GM21367 (cell line): ENCODE data around the gene PCNX2.
"Not testable (repeated sequence)": the region's sequence is repeated elsewhere in the genome, so short reads cannot be mapped to it uniquely, and the experiment has no call there.

Experiments
- ATAC-seq: cut with Tn5 transposase; IDR thresholded peaks from one replicate; pipeline ENCODE4 v1.9.1; 2021; ENCODE audit not compliant: unreplicated experiment

PCNX2 gene

GRCh38 chr1:233019083-233019482, 276.4 kb downstream of the PCNX2 start:
- no peak for ATAC-seq

DNA sequence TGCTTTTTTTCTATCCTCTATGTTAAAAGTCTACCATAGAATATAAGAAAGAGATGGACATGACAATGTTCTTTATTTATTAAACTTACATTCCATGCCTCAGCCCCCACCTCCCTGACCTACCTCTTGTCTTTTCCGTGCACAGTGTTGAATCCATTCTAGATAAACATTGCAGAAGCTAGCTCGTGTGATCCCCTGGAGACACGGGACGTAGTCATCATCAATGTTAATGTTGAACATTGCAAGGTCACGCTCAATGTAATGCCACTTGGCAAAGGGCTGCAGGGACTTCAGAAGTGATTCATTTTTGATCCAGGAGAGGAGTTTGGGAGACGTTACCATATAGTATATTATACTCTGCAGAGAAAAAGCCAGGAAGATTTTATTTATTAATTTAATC, 278.7 kb downstream of the PCNX2 start:
- ATAC-seq, result no peak

DNA sequence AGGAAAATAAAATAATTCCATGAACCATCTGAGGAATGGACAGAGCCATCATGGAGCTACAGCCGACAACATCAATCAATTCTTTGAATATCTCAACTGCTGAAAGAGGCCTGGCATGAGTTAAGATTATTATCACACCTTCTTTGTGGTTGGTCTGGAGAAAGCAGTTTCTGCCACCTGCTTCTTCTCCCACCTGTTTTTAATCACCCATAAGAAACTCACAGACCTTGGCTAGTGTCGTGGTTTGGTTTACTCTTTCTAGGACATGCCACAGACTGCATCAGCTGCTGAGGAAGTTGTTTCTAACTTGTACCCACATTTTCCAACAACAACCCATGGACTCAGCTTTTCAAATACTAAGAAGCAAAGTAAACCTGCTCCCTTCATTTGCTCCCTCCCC, 279.6 kb downstream of the PCNX2 start:
- ATAC-seq, result no peak

- ATAC-seq, result no peak
These were observed 283.5 kb downstream of the PCNX2 start for GRCh38 chr1:233012021-233012420.

DNA sequence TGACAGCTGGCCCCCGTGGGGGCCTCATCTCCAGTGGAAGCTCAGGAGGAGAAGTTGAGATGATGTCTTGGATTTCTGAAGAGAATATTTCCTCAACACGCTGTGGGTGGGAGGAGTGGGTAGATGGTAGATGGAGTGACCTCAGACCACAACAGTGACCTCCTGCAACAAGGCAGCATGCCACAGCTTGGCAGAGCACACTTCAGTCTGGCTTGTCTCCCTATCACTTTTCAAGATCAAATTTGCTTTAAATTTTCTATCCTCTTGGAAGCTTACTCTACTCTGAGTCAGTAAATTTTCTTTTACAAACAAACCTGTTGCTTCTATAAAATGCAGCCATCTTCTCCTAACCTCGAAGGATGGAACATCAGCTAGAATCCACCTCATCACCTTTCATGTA, 285.4 kb downstream of the PCNX2 start:
- ATAC-seq, result no peak

- no peak for ATAC-seq
These were observed 289.0 kb downstream of the PCNX2 start for GRCh38 chr1:233006541-233006973.

DNA sequence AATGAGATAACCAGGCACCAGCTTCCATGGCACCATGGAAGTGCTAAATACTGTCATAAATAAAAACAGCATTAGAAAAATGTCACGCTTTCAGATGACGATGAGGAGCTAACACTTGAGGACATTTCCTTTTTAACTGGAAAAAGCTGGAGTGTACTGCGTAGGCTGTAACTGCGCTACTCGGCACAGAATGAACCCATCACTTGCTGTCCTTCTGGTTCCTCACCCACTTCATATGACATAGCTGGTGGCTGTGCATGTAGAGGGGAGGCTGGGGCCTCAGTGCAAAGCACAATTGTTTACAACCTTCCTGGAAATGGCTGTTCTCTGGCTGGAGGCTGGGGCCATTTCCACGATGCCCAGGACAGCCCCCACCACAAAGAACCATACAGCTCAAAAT, 289.4 kb downstream of the PCNX2 start:
- no peak for ATAC-seq

DNA sequence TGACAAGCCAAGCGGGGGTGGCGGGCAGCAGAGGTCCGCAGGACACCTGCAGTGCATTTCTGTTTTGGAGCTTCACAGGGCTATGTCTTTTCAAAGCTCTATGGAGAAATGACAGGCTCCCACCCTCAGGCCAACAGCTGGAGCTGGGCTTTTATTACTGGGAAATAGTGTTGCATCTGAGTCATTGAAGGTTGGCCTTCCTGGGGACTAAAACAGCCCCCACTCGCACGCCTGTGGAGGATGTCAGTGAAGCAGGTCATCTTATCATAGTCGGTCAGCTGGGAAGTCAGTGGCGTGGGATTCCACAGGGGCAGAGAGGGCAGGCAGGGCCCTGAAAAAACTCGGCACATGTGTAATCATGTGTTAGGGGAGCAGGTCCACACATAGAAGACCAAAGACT, 289.8 kb downstream of the PCNX2 start:
- no peak for ATAC-seq

GRCh38 chr1:233005156-233005555, 290.4 kb downstream of the PCNX2 start:
- no peak for ATAC-seq

DNA sequence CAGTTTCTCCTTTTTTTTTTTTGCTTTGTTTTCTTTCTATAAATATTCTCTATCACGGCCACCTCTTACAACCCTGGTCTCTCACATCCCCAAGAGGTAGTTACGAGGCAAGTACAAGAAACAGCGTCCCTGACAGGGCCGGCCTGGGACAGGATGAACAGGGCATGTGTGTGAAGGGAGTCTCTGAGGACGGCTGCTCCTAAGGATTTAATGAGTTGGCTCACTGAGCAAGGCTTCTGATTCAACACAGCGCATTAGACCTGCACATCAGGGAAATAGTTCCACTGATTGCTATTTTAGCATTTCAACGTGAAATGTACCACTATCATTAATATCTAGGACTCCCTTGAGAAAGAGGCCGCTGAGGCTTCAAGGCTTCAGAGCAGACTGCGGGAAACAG, 291.1 kb downstream of the PCNX2 start:
- ATAC-seq, result no peak

DNA sequence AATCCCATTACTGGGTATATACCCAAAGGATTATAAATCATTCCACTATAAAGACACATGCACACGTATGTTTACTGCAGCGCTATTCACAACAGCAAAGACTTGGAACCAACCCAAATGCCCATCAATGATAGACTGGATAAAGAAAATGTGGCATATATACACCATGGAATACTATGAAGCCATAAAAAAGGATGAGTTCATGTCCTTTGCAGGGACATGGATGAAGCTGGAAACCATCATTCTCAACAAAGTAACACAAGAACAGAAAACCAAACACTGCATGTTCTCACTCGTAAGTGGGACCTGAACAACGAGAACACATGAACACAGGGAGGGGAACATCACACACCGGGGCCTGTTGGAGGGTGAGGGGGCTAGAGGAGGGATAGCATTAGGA, 291.9 kb downstream of the PCNX2 start:
- not testable (repeated sequence) for ATAC-seq

DNA sequence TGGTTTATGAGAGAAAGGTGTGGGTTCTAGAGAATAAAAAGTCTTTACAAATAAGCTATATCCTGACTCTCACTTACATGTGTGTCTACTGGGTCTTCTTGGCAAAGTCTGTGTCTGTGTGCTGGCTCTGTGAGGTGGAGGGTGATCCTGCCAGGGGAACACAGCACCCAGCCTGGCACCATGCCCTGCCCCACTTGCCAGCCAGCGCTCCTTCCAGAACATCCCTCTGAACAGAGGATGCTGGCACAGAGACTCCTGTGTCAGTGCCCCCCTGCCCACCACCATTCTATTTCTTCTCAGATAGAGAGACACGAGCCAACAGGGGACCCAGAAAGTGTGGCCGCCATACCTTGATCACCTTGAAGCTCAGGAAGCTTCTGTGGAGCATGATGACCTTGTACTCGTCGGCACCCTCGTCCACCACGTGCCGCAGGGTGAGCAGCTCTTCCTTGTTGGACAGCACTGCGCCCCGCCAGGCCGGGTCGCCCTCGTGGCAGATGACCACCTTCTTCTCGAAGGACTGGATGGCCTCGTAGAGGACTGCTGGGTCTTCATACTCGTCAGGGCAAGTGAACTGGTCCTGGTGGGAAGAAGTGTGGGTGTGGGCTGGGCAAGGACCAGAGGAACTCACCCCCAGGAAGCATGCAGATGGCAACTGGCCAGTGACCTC, 295.4 kb downstream of the PCNX2 start:
- no peak for ATAC-seq

- no peak for ATAC-seq
These were observed 296.9 kb downstream of the PCNX2 start for GRCh38 chr1:232998646-232999045.

GRCh38 chr1:232998138-232998537, 297.4 kb downstream of the PCNX2 start:
- no peak for ATAC-seq

- ATAC-seq, result no peak
These were observed 299.4 kb downstream of the PCNX2 start for GRCh38 chr1:232996143-232996542.

GRCh38 chr1:232995189-232995588, 300.3 kb downstream of the PCNX2 start:
- ATAC-seq, result no peak

- ATAC-seq, result no peak
These were observed 302.0 kb downstream of the PCNX2 start for GRCh38 chr1:232993555-232993954.

GRCh38 chr1:232992227-232992626, 303.3 kb downstream of the PCNX2 start:
- ATAC-seq, result no peak

GRCh38 chr1:232991238-232991637, 304.3 kb downstream of the PCNX2 start:
- no peak for ATAC-seq

DNA sequence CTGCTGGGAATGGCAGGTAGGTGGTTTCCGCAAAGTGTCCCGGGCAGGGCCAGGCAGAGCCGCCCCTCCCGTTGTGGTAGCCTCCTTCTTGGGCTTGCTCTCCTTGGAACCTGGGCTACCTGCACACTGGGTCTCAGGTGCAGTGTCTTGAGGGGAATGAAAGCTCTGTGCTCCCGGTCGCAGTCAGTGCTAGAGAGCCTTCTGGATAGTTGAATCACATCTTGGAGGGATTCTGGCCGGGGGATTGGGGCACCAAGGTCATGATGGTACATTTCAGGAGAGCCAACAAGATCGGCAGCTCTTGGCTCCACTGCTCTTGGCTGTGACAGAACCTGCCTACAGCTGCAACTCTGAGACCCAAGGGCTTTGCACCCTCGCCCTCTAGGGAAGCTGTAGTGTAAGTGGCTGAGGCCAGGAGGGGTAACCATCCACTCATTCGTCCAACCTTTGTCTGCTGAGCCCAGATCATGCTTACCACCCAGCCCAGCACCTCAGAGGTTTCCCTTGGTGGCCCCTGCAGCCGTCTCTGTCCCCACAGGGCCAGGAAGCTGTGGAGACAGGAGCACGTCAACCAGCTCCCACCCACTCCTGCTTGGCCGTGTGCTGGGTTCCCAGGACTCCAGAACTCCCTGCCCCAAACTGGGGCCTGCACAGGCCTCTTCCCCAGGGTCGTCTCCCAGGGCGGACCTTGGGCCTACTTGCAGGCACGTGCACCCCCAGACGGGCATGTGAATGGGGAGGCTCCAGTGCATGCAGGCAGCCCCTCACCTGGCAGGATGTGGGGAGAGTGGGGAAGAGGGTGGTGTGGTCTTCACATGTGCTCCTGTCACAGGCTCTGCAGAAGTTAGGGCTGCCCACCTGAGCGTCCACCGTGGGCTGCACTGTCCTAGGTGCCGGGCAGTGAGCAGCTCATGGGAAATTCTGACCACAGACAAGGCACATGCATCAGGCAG, 305.1 kb downstream of the PCNX2 start:
- no peak for ATAC-seq

DNA sequence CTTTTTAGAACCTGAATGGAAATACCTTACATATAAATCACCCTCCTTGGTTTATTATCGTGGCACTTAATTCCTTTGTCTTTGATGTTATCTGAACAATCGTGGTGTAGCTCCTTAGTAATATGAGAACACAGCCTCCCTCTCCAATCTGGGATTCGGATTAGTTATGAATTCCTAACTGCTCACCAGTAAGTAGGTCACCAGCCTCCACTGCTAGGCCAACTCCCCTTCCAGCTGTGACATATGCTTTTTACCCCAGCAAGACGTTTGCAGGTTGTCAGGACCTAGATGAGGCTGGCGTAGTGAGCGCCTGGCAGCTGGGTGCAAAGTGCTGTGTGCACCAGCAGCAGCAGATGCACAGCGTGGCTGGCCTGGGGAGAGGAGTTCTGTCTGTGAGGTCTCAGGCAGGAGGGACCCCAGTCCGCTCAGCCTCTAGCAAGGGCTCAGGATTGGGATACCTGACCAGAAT, 306.9 kb downstream of the PCNX2 start:
- ATAC-seq, result no peak

- ATAC-seq, result no peak
These were observed 307.8 kb downstream of the PCNX2 start for GRCh38 chr1:232987774-232988140.
